Heart right ventricle (tissue), 16 donors: Measurements from ENCODE around the gene SH2D2A. TPM values are rescaled to one million over a fixed set of nuclear protein-coding genes. Genes with fewer than 3 reads are reported as not detected.
A peak's percentile ranks its signal among the peaks of the same experiment; 100 is the strongest.

Source experiments
- ATAC-seq, 8 donors: fragments of 200-7000 bp; cut with Tn5 transposase; one replicate each; pipeline ENCODE4 v1.9.1; 2020; ENCODE audit warnings: mild to moderate bottlenecking in 8 of 8, moderate library complexity in 8 of 8, moderate number of reproducible peaks in 1 of 8
- DNase-seq, 2 donors: peaks; one replicate each; pipeline ENCODE4 v3.0.0-alpha.2; 2020
- H3K27ac ChIP-seq, 10 donors: fragments of 200-600 bp; sonication (generic) in 2 of 10; one replicate each; pipeline versions ENCODE4 v1.5.0 to v1.8.0; 2020 to 2022; ENCODE audit warnings: mild to moderate bottlenecking in 3 of 10
- H3K27me3 ChIP-seq, 7 donors: fragments of 200-600 bp; one replicate each; pipeline ENCODE4 v1.8.0; 2021 to 2022; ENCODE audit warnings: mild to moderate bottlenecking in 2 of 7
- H3K36me3 ChIP-seq, 9 donors: fragments of 200-600 bp; sonication (generic) in 1 of 9; one replicate each; pipeline versions ENCODE4 v1.5.0 to v1.8.0; 2020 to 2022; ENCODE audit warnings: mild to moderate bottlenecking in 2 of 9
- H3K4me1 ChIP-seq, 9 donors: fragments of 200-600 bp; sonication (generic) in 1 of 9; one replicate each; pipeline versions ENCODE4 v1.5.0 to v1.8.0; 2020 to 2022; ENCODE audit warnings: mild to moderate bottlenecking in 4 of 9
- H3K4me3 ChIP-seq, 10 donors: fragments of 200-600 bp; sonication (generic) in 2 of 10; one replicate each; pipeline versions ENCODE4 v1.5.0 to v1.8.0; 2020 to 2022; ENCODE audit warnings: mild to moderate bottlenecking in 7 of 10, moderate library complexity in 2 of 10
- H3K9me3 ChIP-seq, 11 donors: fragments of 200-600 bp in 10 of 11; sonication (generic) in 2 of 11; one replicate each; pipeline versions ENCODE4 v1.5.0 to v1.8.0; 2013 to 2022; ENCODE audit warnings: mild to moderate bottlenecking in 2 of 11, control low read depth in 1 of 11, moderate library complexity in 1 of 11
- CTCF ChIP-seq, 9 donors: fragments of 200-600 bp; sonication (generic) in 2 of 9; IDR thresholded peaks; one replicate each; pipeline versions ENCODE4 v1.5.0 to v1.8.0; 2021 to 2022; ENCODE audit warnings: antibody characterized with exemption in 9 of 9, mild to moderate bottlenecking in 5 of 9, moderate library complexity in 1 of 9
- WGBS, 2 donors: extraction: QIAGEN DNeasy Blood & Tissue Kit; methylation state at CpG; one replicate each; pipeline ENCODE4 v1.1.7; 2013; ENCODE audit warnings: inconsistent platforms in 1 of 2; 5-methylcytosine and 5-hydroxymethylcytosine counted together
- intact Hi-C, 10 donors: fragments of 100-400 bp; cut with DNase I; formaldehyde crosslinking; loops; one replicate each; pipeline versions ENCODE4 v1.11.1 to v1.14.2; 2022
- polyA plus RNA-seq, 2 donors: library from polyadenylated mRNA; stranded (reverse); fragments of 200-250 nt; gene quantifications; one replicate each; pipeline ENCODE4 v1.2.3, GENCODE V29; 2013
- total RNA-seq, 10 donors: library from RNA; stranded (reverse); fragmentation: NEBNext Ultra II Directional in 3 of 10; extraction: Animal tissue kit (Norgen Biotek cat#: 25700) in 3 of 10; gene quantifications; one replicate each; pipeline versions ENCODE4 v1.2.1 to v1.2.4, GENCODE V29; 2021 to 2023
- donor health status: Arrhythmogenic right ventricular cardiomyopathy.
- donor health status: ischemic (EF 13 %, LVEDD 7.1; RV severe dilation, severe dysfunction).
- donor health status: healthy with polysubstance abuse.
- donor health status: DM: no; HTN: yes; CAD: no.
- donor health status: DM: no; HTN: no; CAD: no.
- donor health status: ischemic (EF 25% LVEDD 6.9; RV normal size, moderate dysfunction).
- donor health status: ischemic (EF 25% LVEDD 5.7; RV mildly dilated, moderate dysfunction).
- donor health status: healthy.
- donor health status: DM: yes; HTN: yes; CAD: no.
- donor health status: Ischemic cardiomyopathy.
- donor health status: ischemic (EF 35%, LVEDD 5.7; RV mildly dilated, moderate dysfunction).
- donor health status: nonischemic (EF 11% LVEDD 7.7; RV severe dilation, severe dysfunction).
- donor health status: DM: yes; HTN: yes; CAD: no.
- donor health status: PGD.
- donor health status: ischemic (EF 29% LVEDD 5.4; RV normal size, mild dysfunction).
- donor health status: nonischemic (EF 23%, LVEDD 6.1; RV moderate dilation, normal function).

Gene SH2D2A
- total and polyA plus RNA-seq, 12 donors = 0.50 to 4.4 (median 0.81) TPM; not detected in 1

- ATAC-seq = peak in 3 of 8 donors; percentile 47 to 58 (median 49)
- Histone ChIP-seq H3K4me1 (no peaks in the 10 kb centered on the region), H3K4me3 (no peak overlapping the region), H3K27me3 (peaks cover 0 to 28% (median 7%) of the 10 kb centered on the region in 7 donors), H3K27ac (no peak overlapping the region), H3K9me3 (no peaks in the 10 kb centered on the region), H3K36me3 (no peaks in the 10 kb centered on the region)
- TF ChIP-seq CTCF (IDR thresholded peaks at IDR 0.05) = no peak
- DNase-seq = no peak
- intact Hi-C loops = loop anchor here in 4 of 10 donors (2.0 to 10.0 kb wide), 4 partner anchors 51 to 94 kb away; partner anchors contain the start of gene LRRC71 (in 1 of the 4)
- 48 to 57% methylated on average over 2 of the region's 2 CpGs for WGBS, 2 donors
Observed at GRCh38 chr1:156833603-156834002, 17.0 kb upstream of the SH2D2A start.

DNA sequence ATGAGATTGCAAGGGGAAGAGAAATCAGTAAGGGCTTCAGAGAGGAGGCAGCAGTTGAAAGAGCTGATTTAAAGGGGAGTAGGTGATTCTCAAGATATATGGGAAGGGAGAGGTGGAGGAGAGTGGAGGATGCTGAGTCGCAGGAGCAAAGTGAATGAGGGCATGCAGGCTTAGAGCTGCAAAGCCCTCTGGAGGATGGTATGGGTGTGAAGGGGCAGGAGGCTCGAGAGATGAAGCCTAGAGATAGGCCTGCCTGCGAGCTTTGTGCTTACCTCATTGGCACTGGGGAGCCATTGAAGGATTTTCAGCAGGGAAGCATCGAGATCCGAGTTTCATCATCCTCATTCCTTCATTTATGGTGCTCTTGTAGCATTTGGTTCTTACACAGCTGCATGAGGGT is 15.8 kb upstream of the SH2D2A start:
- intact Hi-C loops = loop anchor here in 3 of 10 donors (5.0 to 10.0 kb wide), 3 partner anchors 52 to 95 kb away; partner anchors contain the start of gene LRRC71 (in 1 of the 3)
- no peak for TF ChIP-seq CTCF (IDR thresholded peaks at IDR 0.05)
- no peak for ATAC-seq
- Histone ChIP-seq H3K4me1 (no peaks in the 10 kb centered on the region), H3K27me3 (peaks cover 0 to 23% (median 0%) of the 10 kb centered on the region in 7 donors), H3K9me3 (no peaks in the 10 kb centered on the region), H3K27ac (no peak overlapping the region), H3K4me3 (no peak overlapping the region), H3K36me3 (no peaks in the 10 kb centered on the region)
- WGBS, 2 donors = 60 to 63% methylated on average over 5 of the region's 5 CpGs
- DNase-seq = no peak

- 76 to 77% methylated on average over 18 of the region's 18 CpGs for WGBS, 2 donors
- Histone ChIP-seq H3K27ac (no peak overlapping the region), H3K4me1 (no peaks in the 10 kb centered on the region), H3K4me3 (no peak overlapping the region), H3K27me3 (peaks cover 0 to 7% (median 0%) of the 10 kb centered on the region in 7 donors), H3K9me3 (no peaks in the 10 kb centered on the region), H3K36me3 (no peaks in the 10 kb centered on the region)
- ATAC-seq (no peak), DNase-seq (no peak)
- intact Hi-C loops = no loop called here
- no peak for TF ChIP-seq CTCF (IDR thresholded peaks at IDR 0.05)
Observed at GRCh38 chr1:156828400-156829124, 11.9 kb upstream of the SH2D2A start.

- no peak for ATAC-seq
- Histone ChIP-seq H3K27ac (no peak overlapping the region), H3K36me3 (no peaks in the 10 kb centered on the region), H3K4me3 (no peak overlapping the region), H3K9me3 (no peaks in the 10 kb centered on the region), H3K27me3 (peaks cover 0 to 7% (median 0%) of the 10 kb centered on the region in 7 donors), H3K4me1 (no peaks in the 10 kb centered on the region)
- TF ChIP-seq CTCF (IDR thresholded peaks at IDR 0.05) = no peak
- DNase-seq = no peak
- intact Hi-C loops = no loop called here
- 59 to 73% methylated on average over 1 of the region's 1 CpG for WGBS, 2 donors
Observed at GRCh38 chr1:156826630-156827029, 10.0 kb upstream of the SH2D2A start.
